ENCODE data around the gene TPD52L2. TPM values are rescaled to one million over a fixed set of nuclear protein-coding genes. Genes with fewer than 3 reads are reported as not detected.
A peak's percentile ranks its signal among the peaks of the same experiment; 100 is the strongest.

The TPD52L2 gene
- total RNA-seq, 1 experiment from 2014 or later, result 192 TPM

DNA sequence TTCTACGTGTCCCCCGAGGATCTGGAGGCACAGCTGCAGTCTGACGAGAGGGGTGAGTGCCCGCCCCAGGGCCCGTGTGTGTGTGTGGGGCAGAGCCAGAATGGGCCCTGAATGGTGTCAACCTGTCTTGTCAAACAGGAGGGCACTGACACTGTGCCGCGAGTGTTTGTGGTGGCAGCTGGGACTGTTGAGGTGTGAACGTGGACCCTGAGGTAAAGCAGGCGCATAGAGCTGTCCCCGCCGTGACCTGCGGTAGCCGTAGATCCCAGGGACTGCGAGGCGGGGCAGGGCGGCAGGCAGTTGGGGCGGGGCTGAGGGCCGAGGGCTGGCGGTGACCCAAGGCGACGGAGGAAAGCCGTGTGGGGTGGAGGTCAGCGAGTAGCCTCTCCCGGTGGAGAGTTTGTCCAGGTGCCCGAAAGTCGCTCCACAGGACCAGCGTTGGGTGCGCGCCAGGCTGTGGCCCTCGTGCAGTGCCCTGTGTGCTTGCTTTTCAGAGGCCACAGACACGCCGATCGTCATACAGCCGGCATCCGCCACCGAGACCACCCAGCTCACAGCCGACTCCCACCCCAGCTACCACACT lies 66.0 kb downstream of the TPD52L2 start:
- no peak for DNase-seq
- Mint-ChIP-seq H3K36me3 (ENCODE audit: insufficient read depth, unreplicated experiment) (peaks cover 79% of the 10 kb centered on the region), H3K9me3 (ENCODE audit: low read depth, unreplicated experiment) (no peaks in the 10 kb centered on the region), H3K4me3 (ENCODE audit: low read depth, unreplicated experiment) (no peak overlapping the region), H3K4me1 (ENCODE audit: low read depth, unreplicated experiment) (no peaks in the 10 kb centered on the region), H3K27me3 (ENCODE audit: unreplicated experiment) (no peaks in the 10 kb centered on the region), H3K27ac (ENCODE audit: unreplicated experiment) (no peak overlapping the region)
- intact Hi-C loops (cut with micrococcal nuclease; ENCODE audit: unreplicated experiment), result no loop called here
- TF ChIP-seq, protein P1, sequence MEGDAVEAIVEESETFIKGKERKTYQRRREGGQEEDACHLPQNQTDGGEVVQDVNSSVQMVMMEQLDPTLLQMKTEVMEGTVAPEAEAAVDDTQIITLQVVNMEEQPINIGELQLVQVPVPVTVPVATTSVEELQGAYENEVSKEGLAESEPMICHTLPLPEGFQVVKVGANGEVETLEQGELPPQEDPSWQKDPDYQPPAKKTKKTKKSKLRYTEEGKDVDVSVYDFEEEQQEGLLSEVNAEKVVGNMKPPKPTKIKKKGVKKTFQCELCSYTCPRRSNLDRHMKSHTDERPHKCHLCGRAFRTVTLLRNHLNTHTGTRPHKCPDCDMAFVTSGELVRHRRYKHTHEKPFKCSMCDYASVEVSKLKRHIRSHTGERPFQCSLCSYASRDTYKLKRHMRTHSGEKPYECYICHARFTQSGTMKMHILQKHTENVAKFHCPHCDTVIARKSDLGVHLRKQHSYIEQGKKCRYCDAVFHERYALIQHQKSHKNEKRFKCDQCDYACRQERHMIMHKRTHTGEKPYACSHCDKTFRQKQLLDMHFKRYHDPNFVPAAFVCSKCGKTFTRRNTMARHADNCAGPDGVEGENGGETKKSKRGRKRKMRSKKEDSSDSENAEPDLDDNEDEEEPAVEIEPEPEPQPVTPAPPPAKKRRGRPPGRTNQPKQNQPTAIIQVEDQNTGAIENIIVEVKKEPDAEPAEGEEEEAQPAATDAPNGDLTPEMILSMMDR (IDR thresholded peaks at IDR 0.05; ENCODE audit: unreplicated experiment), result no peak
- no TSS peak for BruUV-seq (replicated peaks)
- CTCF ChIA-PET, result no interaction called here

DNA sequence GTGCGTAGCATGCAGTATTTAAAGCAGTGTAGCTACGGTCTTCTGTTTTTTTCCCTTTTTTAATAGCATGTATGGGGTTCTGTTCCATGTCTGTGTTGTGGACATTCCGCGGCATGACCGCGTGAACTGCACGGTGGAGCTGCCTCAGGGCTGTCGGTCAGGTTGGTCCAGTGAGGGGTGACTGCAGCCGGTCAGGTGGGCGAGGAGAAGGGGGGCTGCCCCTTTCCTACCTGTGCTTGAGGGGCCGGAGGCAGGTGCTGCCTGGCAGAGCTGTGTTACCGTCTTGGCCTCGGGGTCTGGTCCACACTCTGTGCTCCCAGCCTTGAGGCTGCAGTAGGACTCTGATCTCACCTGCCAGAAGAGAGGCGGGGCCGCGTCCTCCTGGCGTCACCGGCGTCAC lies 66.7 kb downstream of the TPD52L2 start:
- H3K4me1 Mint-ChIP-seq (ENCODE audit: low read depth, unreplicated experiment), result no peaks in the 10 kb centered on the region
- DNase-seq, result no peak
- CTCF ChIA-PET, result no interaction called here
- intact Hi-C loops (cut with micrococcal nuclease; ENCODE audit: unreplicated experiment), result no loop called here
- no peak overlapping the region for H3K4me3 Mint-ChIP-seq (ENCODE audit: low read depth, unreplicated experiment)
- no TSS peak for BruUV-seq (replicated peaks)
- TF ChIP-seq, protein P1 (IDR thresholded peaks at IDR 0.05; ENCODE audit: unreplicated experiment), result no peak
- H3K27me3 Mint-ChIP-seq (ENCODE audit: unreplicated experiment), result no peaks in the 10 kb centered on the region
- H3K36me3 Mint-ChIP-seq (ENCODE audit: insufficient read depth, unreplicated experiment), result peaks cover 80% of the 10 kb centered on the region
- H3K27ac Mint-ChIP-seq (ENCODE audit: unreplicated experiment), result no peak overlapping the region
- no peaks in the 10 kb centered on the region for H3K9me3 Mint-ChIP-seq (ENCODE audit: low read depth, unreplicated experiment)

DNA sequence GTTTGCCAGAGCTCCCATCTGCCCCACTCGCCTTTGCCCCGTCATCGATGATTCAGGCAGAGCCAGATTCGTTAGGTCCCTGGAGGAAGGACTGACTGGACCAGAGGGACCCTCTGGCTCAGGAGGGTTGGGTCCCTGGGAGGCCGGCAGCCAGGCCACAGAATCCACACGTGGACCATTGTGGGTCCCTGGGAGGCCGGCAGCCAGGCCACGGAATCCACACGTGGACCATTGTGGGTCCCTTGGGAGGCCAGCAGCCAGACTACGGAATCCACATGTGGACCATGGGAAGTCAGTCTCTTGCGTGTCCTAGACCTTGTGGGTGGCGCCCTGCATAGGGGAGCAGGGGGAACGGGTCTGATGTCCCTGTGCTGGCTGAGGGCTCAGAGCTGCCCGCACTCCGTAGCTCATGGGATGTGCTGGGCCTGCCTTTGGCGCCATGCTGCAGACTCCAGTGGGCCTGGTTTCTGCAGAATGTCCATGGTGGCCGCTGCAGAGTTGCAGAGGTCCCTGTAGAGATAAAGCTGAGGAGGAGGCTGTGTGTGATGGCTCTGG lies 67.6 kb downstream of the TPD52L2 start:
- no peak for DNase-seq
- Mint-ChIP-seq H3K27ac (ENCODE audit: unreplicated experiment) (no peak overlapping the region), H3K4me1 (ENCODE audit: low read depth, unreplicated experiment) (no peaks in the 10 kb centered on the region), H3K9me3 (ENCODE audit: low read depth, unreplicated experiment) (no peaks in the 10 kb centered on the region), H3K4me3 (ENCODE audit: low read depth, unreplicated experiment) (no peak overlapping the region), H3K36me3 (ENCODE audit: insufficient read depth, unreplicated experiment) (peaks cover 82% of the 10 kb centered on the region), H3K27me3 (ENCODE audit: unreplicated experiment) (no peaks in the 10 kb centered on the region)
- CTCF ChIA-PET, result no interaction called here
- intact Hi-C loops (cut with micrococcal nuclease; ENCODE audit: unreplicated experiment), result no loop called here
- BruUV-seq (replicated peaks), result no TSS peak
- TF ChIP-seq, protein P1 (IDR thresholded peaks at IDR 0.05; ENCODE audit: unreplicated experiment), result no peak

DNA sequence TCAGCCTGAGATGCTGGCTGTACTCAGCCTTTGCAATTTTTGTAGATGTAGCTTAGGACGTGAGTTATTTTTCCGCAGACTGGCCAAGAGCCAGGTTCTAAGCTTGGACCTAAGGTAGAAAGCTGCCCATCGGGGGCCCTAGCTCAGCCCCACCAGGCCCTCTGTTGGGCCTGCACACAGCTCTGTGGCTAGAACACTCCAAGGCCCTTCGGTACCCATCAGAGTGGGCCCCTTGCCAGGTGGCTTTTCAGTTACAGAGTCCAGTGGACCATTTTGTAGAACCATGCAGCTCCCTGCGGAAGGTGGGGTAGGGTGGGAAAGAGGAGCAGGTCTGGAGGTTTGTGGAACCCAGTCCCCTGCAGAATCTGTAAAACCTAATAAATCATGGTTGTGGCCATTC lies 68.6 kb downstream of the TPD52L2 start:
- CTCF ChIA-PET, result no interaction called here
- Mint-ChIP-seq H3K4me1 (ENCODE audit: low read depth, unreplicated experiment) (no peaks in the 10 kb centered on the region), H3K36me3 (ENCODE audit: insufficient read depth, unreplicated experiment) (peaks cover 81% of the 10 kb centered on the region), H3K4me3 (ENCODE audit: low read depth, unreplicated experiment) (no peak overlapping the region), H3K27ac (ENCODE audit: unreplicated experiment) (no peak overlapping the region), H3K9me3 (ENCODE audit: low read depth, unreplicated experiment) (no peaks in the 10 kb centered on the region), H3K27me3 (ENCODE audit: unreplicated experiment) (no peaks in the 10 kb centered on the region)
- intact Hi-C loops (cut with micrococcal nuclease; ENCODE audit: unreplicated experiment), result no loop called here
- DNase-seq, result no peak
- TF ChIP-seq, protein P1 (IDR thresholded peaks at IDR 0.05; ENCODE audit: unreplicated experiment), result no peak
- TSS peak; percentile 29 for BruUV-seq (replicated peaks)

Measured in Calu3 (cell line).